NCI-H524 treated with DMSO at 0.1 percent for 48 hours (cell line): ENCODE results near the gene ANKLE2.

Source experiments
- DNase-seq: peaks from one replicate; lab custom pipeline; 2025; lab: John Stamatoyannopoulos, UW

Gene ANKLE2

DNA sequence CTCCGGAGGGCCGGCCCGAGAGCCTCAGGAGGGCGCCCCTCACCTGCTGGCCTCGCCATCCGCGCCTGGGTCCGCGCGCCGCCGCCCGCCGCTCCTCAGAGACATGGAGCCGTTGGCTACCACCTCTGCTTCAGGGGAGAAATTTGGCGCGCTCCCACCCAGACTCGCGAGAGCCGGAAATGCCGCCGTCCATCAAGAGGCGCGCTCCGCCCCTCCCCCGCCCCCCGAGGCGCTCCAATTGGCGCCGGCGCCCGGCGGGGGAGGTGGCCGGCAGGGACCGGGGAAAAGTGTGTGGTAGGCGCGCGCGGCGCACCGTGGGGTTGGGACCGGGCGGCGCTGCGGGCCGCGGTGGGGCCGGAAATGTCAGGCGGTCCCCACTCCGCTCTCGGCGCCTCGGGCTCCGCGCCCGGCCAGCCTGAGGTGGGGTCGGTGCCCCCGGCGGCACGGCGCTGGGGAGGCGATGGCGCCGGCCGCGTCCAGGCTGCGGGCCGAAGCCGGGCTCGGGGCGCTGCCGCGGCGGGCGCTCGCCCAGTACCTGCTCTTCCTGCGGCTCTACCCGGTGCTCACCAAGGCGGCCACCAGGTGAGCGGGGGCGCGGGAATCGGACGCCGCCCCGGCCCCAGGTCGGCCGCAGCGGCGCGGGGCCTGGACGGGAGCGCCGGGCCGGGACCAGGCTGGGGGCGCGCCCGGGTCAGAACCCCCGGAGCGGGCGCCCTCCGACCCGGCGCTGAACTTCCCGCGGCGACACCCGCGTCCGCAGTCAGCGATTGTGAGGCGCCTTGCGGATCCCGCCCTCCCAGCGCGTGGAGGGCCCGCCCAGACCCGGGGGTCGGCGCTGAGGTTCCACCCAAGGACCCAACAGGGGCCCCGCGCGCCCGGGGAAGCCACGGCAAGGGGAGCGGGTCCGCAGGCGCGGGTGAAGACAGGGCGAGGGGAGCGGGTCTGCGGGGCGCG is 74.1 kb downstream of the ANKLE2 start, which contains the start of the genes POLE and PXMP2:
POLE (minus strand) TSS at position 132 of the 954 bp plus-strand sequence; CDS start at position 105, 27 bp downstream.
PXMP2 (plus strand) TSS at position 377 of the 954 bp plus-strand sequence; CDS start at position 461, 84 bp downstream.
- peak; percentile 31 for DNase-seq

DNA sequence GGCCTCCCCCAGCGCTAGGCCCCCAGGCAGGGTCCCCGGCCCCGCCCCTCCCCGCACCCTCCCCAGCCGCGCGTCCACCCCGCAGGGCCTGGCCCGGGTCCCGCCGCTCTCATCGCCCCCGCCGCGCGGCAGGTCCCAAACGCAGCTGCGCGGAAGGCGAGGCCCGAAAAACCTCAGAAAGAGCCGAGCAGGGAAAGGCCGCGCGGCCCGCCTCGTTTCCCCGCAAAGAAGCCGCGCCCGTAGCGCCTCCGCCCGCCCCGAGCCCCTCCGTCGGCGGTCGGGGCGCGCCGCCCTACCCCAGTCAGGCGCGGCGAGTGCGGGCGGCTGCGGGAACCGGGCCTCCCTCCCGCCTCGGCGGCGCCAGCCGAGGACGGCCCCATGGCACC is 74.8 kb downstream of the ANKLE2 start:
- DNase-seq, result no peak

GRCh38 chr12:132685400-132685799 is 76.2 kb downstream of the ANKLE2 start:
- no peak for DNase-seq

DNA sequence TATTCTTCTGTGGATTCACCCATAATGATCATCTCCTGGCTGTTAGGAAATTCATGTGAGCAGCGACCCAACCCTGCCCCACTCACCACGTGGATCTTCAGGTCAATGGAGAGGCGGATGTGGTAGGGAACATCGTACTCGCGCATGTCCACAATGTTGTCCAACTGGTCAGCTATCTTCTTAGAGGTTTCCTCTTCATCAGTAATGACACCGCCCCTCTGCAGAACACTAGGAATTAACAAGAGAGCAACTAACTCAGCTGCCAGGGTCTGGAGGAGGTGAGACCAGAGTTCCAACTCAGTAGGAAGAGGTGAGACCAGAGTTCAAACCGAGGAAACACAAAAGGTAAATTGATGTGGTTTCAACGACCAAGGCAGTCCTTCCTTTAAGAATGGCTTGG is 84.1 kb downstream of the ANKLE2 start:
- no peak for DNase-seq

- DNase-seq, result no peak
Measured at GRCh38 chr12:132675757-132676432, 85.7 kb downstream of the ANKLE2 start.
